CD4-positive, alpha-beta T cell (primary cell): Measurements from ENCODE around the gene ATP2B2. TPM values are rescaled to one million over a fixed set of nuclear protein-coding genes. Genes with fewer than 3 reads are reported as not detected.
A peak's percentile ranks its signal among the peaks of the same experiment; 100 is the strongest.

ENCODE experiments used
- ATAC-seq: fragments of 200-7000 bp; cut with Tn5 transposase; one replicate; pipeline ENCODE4 v1.10.0; 2022; ENCODE audit warnings: mild to moderate bottlenecking; ENCODE audit not compliant: poor library complexity
- CTCF ChIA-PET: fragments of 350-600 bp; sonication (Branson Sonifier 250); formaldehyde crosslinking; loops from one replicate; lab custom pipeline; 2021; ENCODE audit warnings: antibody characterized with exemption, inconsistent platforms; lab: Charles Lee
- POLR2A ChIA-PET: fragments of 350-600 bp; sonication (Branson Sonifier 250); formaldehyde crosslinking; loops from one replicate; lab custom pipeline; 2021; ENCODE audit warnings: antibody characterized with exemption, inconsistent platforms; lab: Charles Lee
- DNase-seq, 14 experiments: peaks; one replicate each; pipeline ENCODE4 v3.0.0-alpha.2; 2013 to 2020; ENCODE audit warnings: mixed read lengths in 2 of 14
- H3K27ac ChIP-seq, 2 donors: one replicate each; pipeline versions ENCODE4 v1.5.1 to v1.7.0; 2013; ENCODE audit warnings: low read length in 2 of 2, low read depth in 1 of 2, mild to moderate bottlenecking in 1 of 2
- H3K27me3 ChIP-seq, 2 experiments: 1 replicate in 1 of 2; 2 replicates in 1 of 2; pipeline versions ENCODE4 v1.6.1 to v1.7.0; 2013; ENCODE audit warnings: low read length in 2 of 2, control low read depth in 1 of 2, mild to moderate bottlenecking in 1 of 2, moderate library complexity in 1 of 2; ENCODE audit not compliant: insufficient read depth in 2 of 2, control insufficient read depth in 1 of 2
- H3K36me3 ChIP-seq: one replicate; pipeline ENCODE4 v1.6.1; 2013; ENCODE audit warnings: low read length, control low read depth; ENCODE audit not compliant: insufficient read depth
- H3K4me1 ChIP-seq: one replicate; pipeline ENCODE4 v1.6.1; 2013; ENCODE audit warnings: low read length, control low read depth; ENCODE audit not compliant: insufficient read depth
- H3K4me3 ChIP-seq: one replicate; pipeline ENCODE4 v1.5.1; 2013; ENCODE audit warnings: mild to moderate bottlenecking, low read length, moderate library complexity
- H3K9me3 ChIP-seq, 2 experiments: 1 replicate in 1 of 2; 2 replicates in 1 of 2; pipeline versions ENCODE4 v1.6.1 to v1.7.0; 2013; ENCODE audit warnings: low read length in 2 of 2, mild to moderate bottlenecking in 2 of 2, control low read depth in 1 of 2, moderate library complexity in 1 of 2; ENCODE audit not compliant: control insufficient read depth in 1 of 2, insufficient read depth in 1 of 2
- H3K27ac Mint-ChIP-seq: one replicate; pipeline ENCODE4 v1.8.0; 2020; ENCODE audit warnings: mixed read lengths
- H3K27me3 Mint-ChIP-seq: one replicate; pipeline ENCODE4 v1.8.0; 2021; ENCODE audit warnings: mixed read lengths
- H3K36me3 Mint-ChIP-seq: one replicate; pipeline ENCODE4 v1.8.0; 2021; ENCODE audit warnings: low read depth, mixed read lengths
- H3K4me1 Mint-ChIP-seq: one replicate; pipeline ENCODE4 v1.8.0; 2021; ENCODE audit warnings: low read depth, mixed read lengths
- H3K4me3 Mint-ChIP-seq: one replicate; pipeline ENCODE4 v1.8.0; 2020; ENCODE audit warnings: mild to moderate bottlenecking, mixed read lengths
- H3K9me3 Mint-ChIP-seq: one replicate; pipeline ENCODE4 v1.8.0; 2020; ENCODE audit warnings: mixed read lengths
- intact Hi-C, 2 experiments: fragments of 100-400 bp; cut with DNase I in 1 of 2; cut with micrococcal nuclease in 1 of 2; formaldehyde crosslinking; loops; one replicate each; pipeline versions ENCODE4 v1.15.1 to v1.9.0; 2023 to 2025; cut with DNase I, micrococcal nuclease
- total RNA-seq, 174 experiments: library from RNA in 2 of 174; stranded (reverse) in 2 of 174; gene quantifications; one replicate each; pipeline ENCODE4 v1.2.3 and lab custom pipeline; 2021 to 2026
- TF ChIP-seq, protein P1 (sequence below): fragments of 200-600 bp; IDR thresholded peaks from one replicate; pipeline ENCODE4 v1.8.0; 2022; ENCODE audit warnings: antibody characterized with exemption, mild to moderate bottlenecking

The ATP2B2 gene
- total RNA-seq, 2 experiments from 2014 or later, result not detected

GRCh38 chr3:10548992-10549391, 43.6 kb upstream of the ATP2B2 start:
- no peaks in the 10 kb centered on the region for H3K9me3 Mint-ChIP-seq
- ChIA-PET CTCF (no interaction called here), POLR2A (no interaction called here)
- H3K4me1 Mint-ChIP-seq, result peaks cover 26% of the 10 kb centered on the region
- Histone ChIP-seq H3K27ac (no peak overlapping the region), H3K4me1 (peaks cover 16% of the 10 kb centered on the region), H3K9me3 (no peaks in the 10 kb centered on the region), H3K4me3 (no peak overlapping the region), H3K27me3 (no peaks in the 10 kb centered on the region), H3K36me3 (no peaks in the 10 kb centered on the region)
- H3K27ac Mint-ChIP-seq, result no peak overlapping the region
- TF ChIP-seq, protein P1, sequence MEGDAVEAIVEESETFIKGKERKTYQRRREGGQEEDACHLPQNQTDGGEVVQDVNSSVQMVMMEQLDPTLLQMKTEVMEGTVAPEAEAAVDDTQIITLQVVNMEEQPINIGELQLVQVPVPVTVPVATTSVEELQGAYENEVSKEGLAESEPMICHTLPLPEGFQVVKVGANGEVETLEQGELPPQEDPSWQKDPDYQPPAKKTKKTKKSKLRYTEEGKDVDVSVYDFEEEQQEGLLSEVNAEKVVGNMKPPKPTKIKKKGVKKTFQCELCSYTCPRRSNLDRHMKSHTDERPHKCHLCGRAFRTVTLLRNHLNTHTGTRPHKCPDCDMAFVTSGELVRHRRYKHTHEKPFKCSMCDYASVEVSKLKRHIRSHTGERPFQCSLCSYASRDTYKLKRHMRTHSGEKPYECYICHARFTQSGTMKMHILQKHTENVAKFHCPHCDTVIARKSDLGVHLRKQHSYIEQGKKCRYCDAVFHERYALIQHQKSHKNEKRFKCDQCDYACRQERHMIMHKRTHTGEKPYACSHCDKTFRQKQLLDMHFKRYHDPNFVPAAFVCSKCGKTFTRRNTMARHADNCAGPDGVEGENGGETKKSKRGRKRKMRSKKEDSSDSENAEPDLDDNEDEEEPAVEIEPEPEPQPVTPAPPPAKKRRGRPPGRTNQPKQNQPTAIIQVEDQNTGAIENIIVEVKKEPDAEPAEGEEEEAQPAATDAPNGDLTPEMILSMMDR, result no peak
- ATAC-seq, result no peak
- H3K4me3 Mint-ChIP-seq, result no peak overlapping the region
- DNase-seq, result peak in 2 of 14 experiments; percentile 26 to 34
- H3K27me3 Mint-ChIP-seq, result peaks cover 6% of the 10 kb centered on the region
- intact Hi-C loops, result no loop called here
- H3K36me3 Mint-ChIP-seq, result no peaks in the 10 kb centered on the region

- ChIA-PET POLR2A (no interaction called here), CTCF (no interaction called here)
- H3K36me3 ChIP-seq, result no peaks in the 10 kb centered on the region
- Mint-ChIP-seq H3K4me1 (peaks cover 26% of the 10 kb centered on the region), H3K36me3 (no peaks in the 10 kb centered on the region), H3K9me3 (peaks cover 1% of the 10 kb centered on the region), H3K27ac (no peak overlapping the region), H3K27me3 (peaks cover 6% of the 10 kb centered on the region), H3K4me3 (no peak overlapping the region)
- ATAC-seq (no peak), DNase-seq (peak in 1 of 14 experiments; percentile 17)
- intact Hi-C loops, result no loop called here
- TF ChIP-seq, protein P1, result no peak
- peaks cover 14% of the 10 kb centered on the region for H3K4me1 ChIP-seq
- H3K27me3 ChIP-seq, result no peaks in the 10 kb centered on the region
- peaks cover 0 to 3% of the 10 kb centered on the region in 2 experiments for H3K9me3 ChIP-seq
- H3K4me3 ChIP-seq, result no peak overlapping the region
- H3K27ac ChIP-seq, result no peak overlapping the region
Measured at GRCh38 chr3:10547841-10548783, 42.7 kb upstream of the ATP2B2 start.

GRCh38 chr3:10547413-10547812, 42.0 kb upstream of the ATP2B2 start:
- Mint-ChIP-seq H3K27me3 (peaks cover 6% of the 10 kb centered on the region), H3K4me3 (no peak overlapping the region)
- CTCF ChIA-PET, result no interaction called here

More at GRCh38 chr3:10547413-10547812, 42.0 kb upstream of the ATP2B2 start:
- H3K27ac Mint-ChIP-seq, result no peak overlapping the region
- H3K36me3 Mint-ChIP-seq, result no peaks in the 10 kb centered on the region
- peaks cover 6% of the 10 kb centered on the region for H3K9me3 Mint-ChIP-seq
- Histone ChIP-seq H3K27me3 (no peaks in the 10 kb centered on the region), H3K36me3 (no peaks in the 10 kb centered on the region), H3K4me3 (no peak overlapping the region), H3K4me1 (peaks cover 9% of the 10 kb centered on the region), H3K27ac (no peak overlapping the region), H3K9me3 (peaks cover 3 to 6% of the 10 kb centered on the region in 2 experiments)
- intact Hi-C loops, result no loop called here
- POLR2A ChIA-PET, result no interaction called here
- H3K4me1 Mint-ChIP-seq, result peaks cover 20% of the 10 kb centered on the region
- ATAC-seq, result no peak
- no peak for DNase-seq
- TF ChIP-seq, protein P1, result no peak
